KBM-7 (cell line): Measurements from ENCODE around the gene DMPK.
A peak's percentile ranks its signal among the peaks of the same experiment; 100 is the strongest.

ENCODE experiments used
- DNase-seq: peaks from one replicate; pipeline ENCODE4 v3.0.0-alpha.2; 2015
- in situ Hi-C: fragments of 300-500 bp; cut with MboI; formaldehyde crosslinking; loops from 2 replicates; pipeline ENCODE4 v1.14.3; 2020; ENCODE audit warnings: low sequenced_read_pairs, low pct_unique_long_range_greater_than_20kb, mixed read lengths

Gene DMPK

DNA sequence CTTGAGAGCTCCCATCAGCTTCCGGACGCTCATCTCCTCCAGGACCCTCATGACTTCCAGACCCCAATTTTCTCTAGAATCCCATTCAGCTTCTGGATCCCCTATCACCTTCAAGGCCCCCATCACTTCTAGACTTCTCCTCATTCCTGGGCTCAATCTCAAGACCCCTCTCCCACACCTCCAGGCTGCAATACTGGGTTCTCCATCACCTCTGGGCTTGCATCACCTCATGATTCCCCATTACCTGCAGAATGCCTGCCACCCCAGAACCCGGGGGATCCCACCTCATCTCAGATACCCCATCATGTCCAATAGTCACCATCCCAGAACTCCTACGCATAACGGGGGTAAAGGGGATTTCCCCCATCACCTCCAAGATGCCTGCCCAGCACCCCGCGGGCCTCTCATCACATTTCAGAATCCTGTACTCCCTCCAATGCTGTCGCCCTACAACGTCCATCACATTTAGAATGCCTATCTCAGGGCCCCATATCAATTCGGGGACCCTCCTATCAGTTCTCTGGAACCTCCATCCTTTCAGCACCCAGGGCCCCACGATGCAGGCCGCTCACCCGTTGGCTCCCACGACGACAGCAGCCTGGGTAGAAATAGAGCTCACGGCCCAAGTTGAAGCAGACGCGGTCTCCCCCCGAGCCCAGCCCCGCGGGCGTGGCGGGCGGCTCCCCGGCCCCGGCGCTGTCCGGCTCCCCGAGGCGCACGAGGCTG, 9.6 kb upstream of the DMPK start:
- DNase-seq, result no peak

GRCh38 chr19:45790942-45791341, 8.7 kb upstream of the DMPK start:
- peak; percentile 93 for DNase-seq
- in situ Hi-C loops, result no loop called here

More for the DNA sequence above, 9.6 kb upstream of the DMPK start:
- in situ Hi-C loops, result no loop called here

GRCh38 chr19:45789035-45789786, 6.9 kb upstream of the DMPK start:
- DNase-seq, result no peak
- in situ Hi-C loops, result no loop called here

DNA sequence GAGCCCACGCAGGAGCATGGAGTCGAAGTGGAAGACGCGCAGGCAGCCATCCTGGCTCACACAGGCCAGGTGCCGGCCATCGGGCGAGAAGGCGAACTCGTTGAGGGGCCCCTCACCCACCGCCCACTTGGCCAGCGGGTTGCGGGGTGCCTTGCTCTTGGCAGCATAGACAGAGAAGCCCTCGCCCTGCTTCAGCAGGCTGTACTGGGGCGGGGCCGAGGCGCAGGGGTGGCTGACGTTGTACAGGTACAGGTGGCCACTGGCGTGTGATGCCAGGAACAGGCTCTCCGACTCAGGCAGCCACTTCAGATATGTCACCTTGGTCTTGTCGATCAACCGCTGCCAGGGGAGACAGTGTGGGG, 4.2 kb upstream of the DMPK start:
- in situ Hi-C loops, result no loop called here

DNA sequence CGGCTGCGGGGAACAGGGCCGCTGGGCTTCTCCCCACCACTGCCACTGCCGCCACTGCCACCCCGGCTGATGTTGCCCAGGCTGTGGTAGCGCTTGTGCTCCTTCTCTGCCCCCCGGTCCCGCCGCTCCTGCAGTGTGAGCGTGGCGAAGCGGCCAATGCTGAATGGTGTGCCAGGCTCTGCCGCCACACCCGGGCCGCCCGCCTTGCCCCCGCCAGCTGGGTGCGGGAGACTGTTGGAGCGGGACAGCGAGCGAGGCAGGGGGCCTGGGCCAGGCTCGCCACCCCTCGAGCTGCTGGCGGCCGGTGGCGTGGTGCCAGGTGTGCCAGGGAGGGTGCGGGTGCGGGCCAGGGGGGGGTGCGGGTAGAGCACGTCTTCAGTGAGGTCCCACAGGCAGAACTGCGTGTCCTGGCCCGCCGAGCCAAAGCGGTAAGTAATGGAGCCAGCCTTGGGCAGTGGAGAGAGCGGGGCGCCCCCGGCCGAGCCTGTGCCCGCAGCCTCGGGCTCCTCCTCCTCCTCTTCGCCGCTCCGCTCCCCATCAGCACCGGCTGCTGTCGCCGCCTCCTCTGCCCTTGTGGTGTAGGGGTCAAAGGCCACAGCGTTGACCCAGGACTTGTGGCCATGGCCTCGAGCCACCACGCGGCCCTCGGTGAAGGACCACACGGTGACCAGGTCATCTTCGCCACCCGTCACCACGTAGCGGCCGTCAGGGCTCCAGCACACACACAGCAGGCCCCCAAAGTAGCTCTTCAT, 3.7 kb upstream of the DMPK start:
- no peak for DNase-seq
- in situ Hi-C loops, result no loop called here

More for the DNA sequence above, 4.2 kb upstream of the DMPK start:
- DNase-seq, result no peak

GRCh38 chr19:45785097-45785496, 2.8 kb upstream of the DMPK start:
- in situ Hi-C loops, result no loop called here
- DNase-seq, result no peak

GRCh38 chr19:45784096-45784495, 1.8 kb upstream of the DMPK start:
- in situ Hi-C loops, result no loop called here
- no peak for DNase-seq

DNA sequence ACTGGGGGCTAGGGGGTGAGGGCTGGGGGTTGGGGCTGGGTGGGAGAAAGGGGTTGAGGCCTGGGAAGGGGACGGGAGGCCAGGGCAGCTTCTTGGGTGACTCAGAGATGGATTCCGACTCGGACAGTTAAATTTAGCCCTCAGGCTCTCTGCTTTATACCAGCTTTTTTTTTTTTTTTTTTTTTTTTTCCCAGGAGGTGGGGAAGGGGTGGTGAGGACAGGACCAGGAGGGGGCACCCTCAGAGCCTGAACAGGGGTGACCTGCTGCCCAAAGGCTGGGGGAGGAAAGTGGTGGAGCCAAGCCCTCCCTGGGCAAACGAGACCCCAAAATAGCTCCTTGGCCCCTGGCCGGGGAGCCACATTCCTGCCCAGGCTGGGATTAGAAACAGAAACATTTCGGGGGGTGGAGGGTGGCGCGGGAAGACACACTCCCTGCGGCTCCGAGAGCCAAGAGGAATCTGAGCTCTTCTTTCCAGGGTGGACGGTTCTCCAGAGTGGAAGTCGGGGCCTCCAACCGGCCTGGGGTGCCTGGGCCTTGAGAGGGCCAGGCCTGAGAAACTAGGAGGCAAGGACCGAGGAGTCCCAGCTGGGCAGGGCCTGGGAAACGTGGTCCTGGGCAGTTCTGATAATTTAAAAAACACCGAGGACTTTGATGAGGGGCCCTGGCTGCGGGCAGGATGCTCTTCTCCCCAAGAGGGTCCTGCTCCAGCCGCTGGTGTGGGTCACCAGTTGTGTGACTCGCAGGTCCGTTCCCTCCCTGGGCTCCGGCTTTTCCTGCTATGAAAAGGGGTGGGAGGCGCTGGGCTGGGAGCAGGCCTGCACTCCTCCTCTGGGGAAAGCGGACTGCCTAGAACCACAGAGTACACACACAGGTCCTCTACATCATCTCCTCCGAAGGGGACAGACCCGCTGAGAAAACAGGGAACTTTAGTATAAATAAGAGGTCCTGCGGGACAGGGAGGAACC, 813 bp upstream of the DMPK start:
- in situ Hi-C loops, result no loop called here

GRCh38 chr19:45781214-45782161, 802 bp downstream of the DMPK start:
- no peak for DNase-seq
- in situ Hi-C loops, result no loop called here

More for the DNA sequence above, 813 bp upstream of the DMPK start:
- DNase-seq, result no peak

DNA sequence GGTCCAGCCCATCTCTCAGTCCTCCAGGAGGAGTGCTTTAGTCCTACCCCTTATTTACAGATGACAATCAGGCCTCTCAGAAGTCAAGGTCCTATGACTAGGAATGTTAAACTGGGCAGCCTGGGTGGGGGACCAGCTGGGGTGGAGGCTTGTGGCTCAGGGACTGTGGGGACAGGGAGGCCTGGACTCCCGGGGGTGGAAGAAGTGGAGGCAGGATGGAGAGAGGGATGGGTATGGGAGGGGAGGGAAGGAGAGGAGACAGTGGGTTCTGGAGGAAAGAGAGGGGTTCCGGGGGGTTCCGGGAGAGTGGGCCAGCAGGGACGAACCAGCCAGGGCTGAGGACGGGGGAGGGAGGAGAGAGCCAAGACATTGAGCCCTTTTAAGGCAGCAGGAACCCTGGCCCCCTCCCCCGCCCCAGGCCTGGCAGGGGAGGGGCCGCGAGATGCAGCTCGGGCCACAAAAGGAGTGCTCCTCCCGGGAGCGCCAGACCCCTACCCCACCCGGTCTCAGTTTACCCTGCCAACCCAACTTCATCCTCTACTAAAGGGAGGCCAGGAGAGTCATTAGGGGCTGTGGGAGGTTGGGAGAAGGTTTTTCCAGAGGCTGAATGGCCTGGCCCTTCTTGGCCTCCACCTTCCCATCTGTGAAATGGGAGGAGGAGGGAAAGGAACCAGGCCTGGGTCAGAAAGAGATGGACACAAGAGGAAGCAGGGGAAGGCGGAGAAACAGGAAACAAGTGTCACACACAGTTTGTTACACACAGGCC, 1.7 kb downstream of the DMPK start:
- no peak for DNase-seq
- in situ Hi-C loops, result no loop called here

GRCh38 chr19:45780146-45780447, 2.2 kb downstream of the DMPK start:
- no peak for DNase-seq
- in situ Hi-C loops, result no loop called here

DNA sequence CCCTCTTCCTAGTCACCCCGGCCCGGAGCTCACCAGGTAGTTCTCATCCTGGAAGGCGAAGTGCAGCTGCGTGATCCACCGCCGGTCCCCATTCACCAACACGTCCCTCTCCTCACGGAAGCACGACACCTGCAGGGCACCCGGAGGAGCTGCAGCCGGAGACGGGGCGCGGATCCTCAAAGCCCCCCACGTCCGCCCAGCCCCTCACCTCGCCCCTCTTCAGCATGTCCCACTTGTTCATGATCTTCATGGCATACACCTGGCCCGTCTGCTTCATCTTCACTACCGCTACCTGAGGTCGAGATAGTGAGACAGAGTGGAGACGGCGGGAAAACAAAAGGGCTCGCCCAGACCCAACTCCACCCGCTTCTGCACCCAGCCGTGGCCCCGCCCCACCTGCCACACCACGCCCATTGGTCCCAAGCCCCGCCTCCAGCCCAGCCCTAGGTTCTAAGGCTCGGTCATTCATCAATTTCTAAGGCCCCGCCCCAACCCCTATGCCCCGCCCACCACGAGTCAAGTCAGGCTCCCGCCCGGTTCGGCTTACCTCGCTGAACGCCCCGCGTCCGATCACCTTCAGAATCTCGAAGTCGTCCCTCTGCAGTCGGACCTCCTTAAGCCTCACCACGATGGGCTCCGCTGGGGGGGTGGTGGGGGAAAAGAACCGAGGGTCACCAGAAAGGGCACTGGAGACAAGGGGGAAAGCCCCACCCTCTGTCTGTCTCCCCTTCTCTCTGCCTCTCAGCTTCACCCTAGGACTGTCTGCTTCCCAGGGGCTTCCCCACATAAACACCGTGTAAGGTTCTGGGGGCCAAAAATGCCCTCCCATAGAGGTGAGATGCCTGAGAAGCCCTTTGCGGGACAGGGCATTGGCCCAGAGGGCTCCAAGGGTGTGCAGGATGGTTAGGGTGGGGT, 2.8 kb downstream of the DMPK start:
- in situ Hi-C loops, result no loop called here
- DNase-seq, result peak; percentile 84

DNA sequence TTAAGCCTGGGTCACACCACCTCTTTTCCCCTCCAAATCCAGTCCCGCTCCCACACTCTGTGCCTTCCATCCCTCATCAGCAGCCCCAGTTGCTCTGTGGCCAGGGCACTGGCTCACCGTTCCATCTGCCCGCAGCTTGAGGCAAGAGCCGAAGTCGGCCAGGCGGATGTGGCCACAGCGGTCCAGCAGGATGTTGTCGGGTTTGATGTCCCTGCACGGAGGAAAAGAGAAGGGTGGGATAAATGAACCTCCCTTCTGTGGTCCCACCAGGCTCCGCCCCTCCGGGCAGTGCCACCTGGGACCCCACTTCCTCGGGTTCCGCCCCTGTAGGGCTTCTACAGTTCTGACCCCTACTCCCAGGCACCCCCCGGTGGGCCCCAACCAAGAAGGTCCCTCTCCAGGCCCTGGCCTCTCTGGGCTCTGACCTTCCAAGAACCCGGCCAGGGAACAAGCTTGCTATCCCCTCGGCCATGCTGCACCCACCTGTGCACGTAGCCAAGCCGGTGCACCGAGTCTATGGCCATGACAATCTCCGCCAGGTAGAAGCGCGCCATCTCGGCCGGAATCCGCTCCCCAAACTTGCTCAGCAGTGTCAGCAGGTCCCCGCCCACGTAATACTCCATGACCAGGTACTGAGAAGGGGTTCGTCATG, 4.2 kb downstream of the DMPK start:
- no peak for DNase-seq
- in situ Hi-C loops, result no loop called here

DNA sequence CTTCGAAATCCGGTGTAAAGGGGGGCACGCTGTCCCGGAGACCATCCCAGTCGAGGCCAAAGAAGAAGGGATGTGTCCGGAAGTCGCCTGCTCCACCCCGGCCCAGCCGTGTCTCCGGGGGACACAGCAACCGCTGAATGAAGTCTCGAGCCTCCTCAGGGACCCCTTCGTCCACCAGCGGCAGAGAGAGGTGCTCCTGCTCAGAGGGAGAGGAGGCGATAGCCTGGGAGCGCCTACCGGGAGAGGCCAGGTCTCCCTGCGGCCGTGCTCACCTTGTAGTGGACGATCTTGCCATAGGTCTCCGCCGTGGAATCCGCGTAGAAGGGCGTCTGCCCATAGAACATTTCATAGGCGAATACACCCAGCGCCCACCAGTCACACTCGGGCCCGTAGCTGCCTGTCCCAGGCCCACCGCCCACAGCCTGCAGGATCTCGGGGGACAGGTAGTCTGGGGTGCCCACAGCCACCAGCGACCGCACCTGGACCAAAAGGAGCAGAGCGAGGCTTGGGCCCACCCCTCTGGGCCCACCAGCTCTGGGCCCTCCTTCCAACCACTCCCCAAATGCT, 4.8 kb downstream of the DMPK start:
- in situ Hi-C loops, result no loop called here

GRCh38 chr19:45774765-45775164, 7.5 kb downstream of the DMPK start:
- in situ Hi-C loops, result no loop called here
- no peak for DNase-seq

More for the DNA sequence above, 4.8 kb downstream of the DMPK start:
- DNase-seq, result no peak

GRCh38 chr19:45773384-45773783, 8.9 kb downstream of the DMPK start:
- no peak for DNase-seq
- in situ Hi-C loops, result no loop called here
